Adipocyte (in vitro differentiated cells): ENCODE data around the gene KRTAP10-11.
A peak's percentile ranks its signal among the peaks of the same experiment; 100 is the strongest.
"Not testable (repeated sequence)": the region's sequence is repeated elsewhere in the genome, so short reads cannot be mapped to it uniquely, and the experiment has no call there.

Experiments
- DNase-seq: peaks from one replicate; pipeline ENCODE4 v3.0.0-alpha.2; 2015; ENCODE audit warnings: low read depth
- H3K27me3 ChIP-seq: replicated peaks from 2 replicates; pipeline ENCODE4 v1.7.0; 2013; ENCODE audit warnings: mild to moderate bottlenecking, low read length, moderate library complexity; ENCODE audit not compliant: control insufficient read depth, insufficient read depth
- H3K36me3 ChIP-seq: 2 replicates; pipeline ENCODE4 v1.7.0; 2013; ENCODE audit warnings: low read length, mild to moderate bottlenecking, moderate library complexity; ENCODE audit not compliant: control insufficient read depth, insufficient read depth, severe bottlenecking
- H3K4me1 ChIP-seq: 2 replicates; pipeline ENCODE4 v1.7.0; 2013; ENCODE audit warnings: mild to moderate bottlenecking, low read length, moderate library complexity; ENCODE audit not compliant: control insufficient read depth, insufficient read depth
- H3K4me3 ChIP-seq: 2 replicates; pipeline ENCODE4 v1.7.0; 2013; ENCODE audit warnings: mild to moderate bottlenecking, low read length, moderate library complexity
- H3K9ac ChIP-seq: 2 replicates; pipeline ENCODE4 v1.7.0; 2013; ENCODE audit warnings: mild to moderate bottlenecking, low read length, moderate library complexity
- H3K9me3 ChIP-seq: 2 replicates; pipeline ENCODE4 v1.7.0; 2013; ENCODE audit warnings: mild to moderate bottlenecking, low read length, moderate library complexity; ENCODE audit not compliant: control insufficient read depth

Gene KRTAP10-11

GRCh38 chr21:44617071-44617501 is 29.1 kb upstream of the KRTAP10-11 start:
- H3K4me1 ChIP-seq: no peaks in the 10 kb centered on the region
- no peak for DNase-seq
- peaks cover 19% of the 10 kb centered on the region for H3K9me3 ChIP-seq
- no peaks in the 10 kb centered on the region for H3K27me3 ChIP-seq
- no peak overlapping the region for H3K9ac ChIP-seq
- no peak overlapping the region for H3K4me3 ChIP-seq
- H3K36me3 ChIP-seq: no peaks in the 10 kb centered on the region

- DNase-seq: peak; percentile 21
- H3K4me3 ChIP-seq: no peak overlapping the region
- no peaks in the 10 kb centered on the region for H3K27me3 ChIP-seq
- no peak overlapping the region for H3K9ac ChIP-seq
- peaks cover 32% of the 10 kb centered on the region for H3K9me3 ChIP-seq
- no peaks in the 10 kb centered on the region for H3K36me3 ChIP-seq
- no peaks in the 10 kb centered on the region for H3K4me1 ChIP-seq
Observed at GRCh38 chr21:44618504-44618903, 27.7 kb upstream of the KRTAP10-11 start.

- Histone ChIP-seq H3K36me3 (no peaks in the 10 kb centered on the region), H3K9ac (no peak overlapping the region), H3K4me1 (no peaks in the 10 kb centered on the region)
Observed at GRCh38 chr21:44618909-44619308, 27.3 kb upstream of the KRTAP10-11 start.

GRCh38 chr21:44619886-44620285 is 26.3 kb upstream of the KRTAP10-11 start:
- peaks cover 46% of the 10 kb centered on the region for H3K9me3 ChIP-seq
- H3K27me3 ChIP-seq: no peaks in the 10 kb centered on the region
- no peak overlapping the region for H3K9ac ChIP-seq
- H3K36me3 ChIP-seq: no peaks in the 10 kb centered on the region
- no peak overlapping the region for H3K4me3 ChIP-seq
- DNase-seq: no peak
- H3K4me1 ChIP-seq: no peaks in the 10 kb centered on the region

More at GRCh38 chr21:44618909-44619308, 27.3 kb upstream of the KRTAP10-11 start:
- Histone ChIP-seq H3K9me3 (peaks cover 36% of the 10 kb centered on the region), H3K4me3 (no peak overlapping the region), H3K27me3 (no peaks in the 10 kb centered on the region)
- DNase-seq: no peak

- H3K36me3 ChIP-seq: no peaks in the 10 kb centered on the region
- no peak overlapping the region for H3K4me3 ChIP-seq
- no peaks in the 10 kb centered on the region for H3K27me3 ChIP-seq
- no peak overlapping the region for H3K9ac ChIP-seq
- no peaks in the 10 kb centered on the region for H3K4me1 ChIP-seq
- peaks cover 46% of the 10 kb centered on the region for H3K9me3 ChIP-seq
- DNase-seq: no peak
Observed at GRCh38 chr21:44623575-44623974, 22.6 kb upstream of the KRTAP10-11 start.

GRCh38 chr21:44625756-44626155 is 20.5 kb upstream of the KRTAP10-11 start:
- Histone ChIP-seq H3K4me1 (no peaks in the 10 kb centered on the region), H3K36me3 (no peaks in the 10 kb centered on the region), H3K4me3 (no peak overlapping the region), H3K9me3 (peaks cover 34% of the 10 kb centered on the region), H3K9ac (no peak overlapping the region), H3K27me3 (no peaks in the 10 kb centered on the region)
- DNase-seq: no peak

- H3K9ac ChIP-seq: no peak overlapping the region
- H3K36me3 ChIP-seq: no peaks in the 10 kb centered on the region
- H3K27me3 ChIP-seq: no peaks in the 10 kb centered on the region
- H3K9me3 ChIP-seq: peaks cover 38% of the 10 kb centered on the region
- no peak for DNase-seq
- H3K4me3 ChIP-seq: no peak overlapping the region
- no peaks in the 10 kb centered on the region for H3K4me1 ChIP-seq
Observed at GRCh38 chr21:44626262-44626661, 20.0 kb upstream of the KRTAP10-11 start.

- Histone ChIP-seq H3K4me3 (no peak within 1 kb of the TSS), H3K9ac (no peak within 1 kb of the TSS), H3K36me3 (no peaks in the 10 kb centered on the region), H3K27me3 (no peaks in the 10 kb centered on the region), H3K9me3 (peaks cover 41% of the 10 kb centered on the region), H3K4me1 (no peaks in the 10 kb centered on the region)
- no peak for DNase-seq
Observed at GRCh38 chr21:44626673-44627143, 19.5 kb upstream of the KRTAP10-11 start, which contains the start of gene KRTAP10-9. Gene KRTAP10-9 (plus strand): TSS chr21:44627093. CDS start chr21:44627172, 79 bp downstream.

- H3K4me1 ChIP-seq, H3K36me3 ChIP-seq, DNase-seq, H3K4me3 ChIP-seq, H3K9ac ChIP-seq, H3K27me3 ChIP-seq: not testable (repeated sequence)
- H3K9me3 ChIP-seq: peaks cover 46% of the 10 kb centered on the region
Observed at GRCh38 chr21:44627181-44627822, 18.9 kb upstream of the KRTAP10-11 start.

GRCh38 chr21:44627831-44628233 is 18.4 kb upstream of the KRTAP10-11 start:
- not testable (repeated sequence) for DNase-seq, H3K36me3 ChIP-seq

GRCh38 chr21:44628707-44629391 is 17.4 kb upstream of the KRTAP10-11 start:
- H3K9me3 ChIP-seq: peaks cover 42% of the 10 kb centered on the region
- H3K4me1 ChIP-seq: no peaks in the 10 kb centered on the region
- no peak overlapping the region for H3K4me3 ChIP-seq
- no peaks in the 10 kb centered on the region for H3K36me3 ChIP-seq
- no peak overlapping the region for H3K9ac ChIP-seq
- no peaks in the 10 kb centered on the region for H3K27me3 ChIP-seq
- no peak for DNase-seq

More at GRCh38 chr21:44627831-44628233, 18.4 kb upstream of the KRTAP10-11 start:
- not testable (repeated sequence) for H3K4me1 ChIP-seq, H3K27me3 ChIP-seq, H3K4me3 ChIP-seq, H3K9ac ChIP-seq
- H3K9me3 ChIP-seq: peaks cover 46% of the 10 kb centered on the region
